Measurements from ENCODE around the gene LMTK3.
"Not testable (repeated sequence)": the region's sequence is repeated elsewhere in the genome, so short reads cannot be mapped to it uniquely, and the experiment has no call there.

LMTK3 gene

DNA sequence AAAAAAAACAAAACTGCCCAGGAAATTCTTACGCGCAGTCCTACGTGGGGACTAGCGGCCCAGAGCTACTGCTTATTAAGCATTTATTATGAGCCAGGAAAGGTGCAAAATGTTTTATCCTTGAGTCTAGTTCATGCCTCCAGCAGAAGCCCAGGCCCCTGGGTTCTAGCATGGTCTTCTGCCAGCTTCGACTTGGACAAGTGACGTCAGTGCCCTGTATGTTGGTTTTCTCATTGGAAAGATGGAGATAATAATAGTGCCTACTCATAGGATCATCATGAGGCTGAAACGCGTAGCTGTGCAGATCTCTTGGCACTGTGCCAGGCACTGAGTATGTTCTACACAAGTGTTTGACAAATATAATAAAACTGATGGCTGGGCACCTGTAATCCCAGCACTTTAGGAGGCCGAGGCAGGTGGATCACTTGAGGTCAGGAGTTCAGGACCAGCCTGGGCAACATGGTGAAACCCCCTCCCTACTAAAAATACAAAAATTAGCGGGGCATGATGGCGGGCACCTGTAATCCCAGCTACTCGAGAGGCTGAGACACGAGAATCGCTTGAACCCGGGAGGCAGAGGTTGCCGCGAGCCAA is 28.0 kb upstream of the LMTK3 start (continued):
- TF ChIP-seq TOX (CRISPR knock-in tag; IDR thresholded peaks at IDR 0.05; ENCODE audit: borderline replicate concordance) (no peak), ZNF8 (CRISPR knock-in tag; IDR thresholded peaks at IDR 0.05) (no peak), OSR1 (CRISPR knock-in tag; IDR thresholded peaks at IDR 0.05) (no peak), TCF4 (CRISPR knock-in tag; IDR thresholded peaks at IDR 0.05; ENCODE audit: borderline replicate concordance) (no peak)
- TF ChIP-seq, protein P1, sequence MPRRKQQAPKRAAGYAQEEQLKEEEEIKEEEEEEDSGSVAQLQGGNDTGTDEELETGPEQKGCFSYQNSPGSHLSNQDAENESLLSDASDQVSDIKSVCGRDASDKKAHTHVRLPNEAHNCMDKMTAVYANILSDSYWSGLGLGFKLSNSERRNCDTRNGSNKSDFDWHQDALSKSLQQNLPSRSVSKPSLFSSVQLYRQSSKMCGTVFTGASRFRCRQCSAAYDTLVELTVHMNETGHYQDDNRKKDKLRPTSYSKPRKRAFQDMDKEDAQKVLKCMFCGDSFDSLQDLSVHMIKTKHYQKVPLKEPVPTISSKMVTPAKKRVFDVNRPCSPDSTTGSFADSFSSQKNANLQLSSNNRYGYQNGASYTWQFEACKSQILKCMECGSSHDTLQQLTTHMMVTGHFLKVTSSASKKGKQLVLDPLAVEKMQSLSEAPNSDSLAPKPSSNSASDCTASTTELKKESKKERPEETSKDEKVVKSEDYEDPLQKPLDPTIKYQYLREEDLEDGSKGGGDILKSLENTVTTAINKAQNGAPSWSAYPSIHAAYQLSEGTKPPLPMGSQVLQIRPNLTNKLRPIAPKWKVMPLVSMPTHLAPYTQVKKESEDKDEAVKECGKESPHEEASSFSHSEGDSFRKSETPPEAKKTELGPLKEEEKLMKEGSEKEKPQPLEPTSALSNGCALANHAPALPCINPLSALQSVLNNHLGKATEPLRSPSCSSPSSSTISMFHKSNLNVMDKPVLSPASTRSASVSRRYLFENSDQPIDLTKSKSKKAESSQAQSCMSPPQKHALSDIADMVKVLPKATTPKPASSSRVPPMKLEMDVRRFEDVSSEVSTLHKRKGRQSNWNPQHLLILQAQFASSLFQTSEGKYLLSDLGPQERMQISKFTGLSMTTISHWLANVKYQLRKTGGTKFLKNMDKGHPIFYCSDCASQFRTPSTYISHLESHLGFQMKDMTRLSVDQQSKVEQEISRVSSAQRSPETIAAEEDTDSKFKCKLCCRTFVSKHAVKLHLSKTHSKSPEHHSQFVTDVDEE (CRISPR knock-in tag; IDR thresholded peaks at IDR 0.05), result no peak

DNA sequence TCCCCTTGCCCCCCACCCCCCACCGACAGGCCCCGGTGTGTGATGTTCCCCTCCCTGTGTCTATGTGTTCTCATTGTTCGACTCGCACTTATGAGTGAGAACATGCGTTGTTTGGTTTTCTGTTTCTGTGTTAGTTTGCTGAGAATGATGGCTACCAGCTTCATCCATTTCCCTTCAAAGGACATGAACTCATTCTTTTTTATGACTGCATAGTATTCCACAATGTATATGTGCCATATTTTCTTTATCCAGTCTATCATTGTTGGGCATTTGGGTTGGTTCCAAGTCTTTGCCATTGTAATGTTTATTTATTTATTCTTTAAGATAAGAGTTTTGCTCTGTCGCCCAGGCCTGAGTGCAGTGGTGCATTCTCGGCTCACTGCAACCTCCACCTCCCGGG is 26.4 kb upstream of the LMTK3 start:
- not testable (repeated sequence) for ATAC-seq

DNA sequence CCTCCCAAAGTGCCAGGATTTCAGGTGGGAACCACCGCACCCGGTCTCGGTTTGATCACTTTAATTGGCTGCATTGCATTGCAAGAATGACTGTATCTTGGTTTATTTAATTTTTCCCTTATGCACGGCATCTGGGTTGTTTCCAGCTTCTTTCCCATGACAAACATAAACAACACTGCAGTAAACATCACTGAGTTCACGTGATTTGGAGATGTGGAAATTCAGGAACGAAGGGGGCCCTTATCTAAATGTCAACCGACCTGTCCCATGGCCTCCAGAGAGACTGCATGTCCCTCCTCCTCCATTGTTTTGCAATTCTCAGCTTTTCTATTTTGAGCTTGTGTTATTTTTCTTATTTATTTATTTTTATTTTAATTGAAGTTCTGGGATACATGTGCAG is 25.9 kb upstream of the LMTK3 start:
- TF ChIP-seq ZFP30 (CRISPR knock-in tag; IDR thresholded peaks at IDR 0.05), result no peak
- TF ChIP-seq SNAI2 (CRISPR knock-in tag; IDR thresholded peaks at IDR 0.05), result no peak
- TF ChIP-seq ZNF565 (CRISPR knock-in tag; conservative IDR thresholded peaks at IDR 0.05; ENCODE audit: low read depth), result no peak
- no peak for TF ChIP-seq ARNTL (CRISPR knock-in tag; IDR thresholded peaks at IDR 0.05; ENCODE audit: borderline replicate concordance, low read depth)
- no peak for TF ChIP-seq ZNF8 (CRISPR knock-in tag; IDR thresholded peaks at IDR 0.05)
- TF ChIP-seq ESRRG (CRISPR knock-in tag; IDR thresholded peaks at IDR 0.05), result no peak
- no peak for TF ChIP-seq ZNF70 (CRISPR knock-in tag; IDR thresholded peaks at IDR 0.05)
- TF ChIP-seq, protein P2, sequence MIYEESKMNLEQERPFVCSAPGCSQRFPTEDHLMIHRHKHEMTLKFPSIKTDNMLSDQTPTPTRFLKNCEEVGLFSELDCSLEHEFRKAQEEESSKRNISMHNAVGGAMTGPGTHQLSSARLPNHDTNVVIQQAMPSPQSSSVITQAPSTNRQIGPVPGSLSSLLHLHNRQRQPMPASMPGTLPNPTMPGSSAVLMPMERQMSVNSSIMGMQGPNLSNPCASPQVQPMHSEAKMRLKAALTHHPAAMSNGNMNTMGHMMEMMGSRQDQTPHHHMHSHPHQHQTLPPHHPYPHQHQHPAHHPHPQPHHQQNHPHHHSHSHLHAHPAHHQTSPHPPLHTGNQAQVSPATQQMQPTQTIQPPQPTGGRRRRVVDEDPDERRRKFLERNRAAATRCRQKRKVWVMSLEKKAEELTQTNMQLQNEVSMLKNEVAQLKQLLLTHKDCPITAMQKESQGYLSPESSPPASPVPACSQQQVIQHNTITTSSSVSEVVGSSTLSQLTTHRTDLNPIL (CRISPR knock-in tag; IDR thresholded peaks at IDR 0.05; ENCODE audit: low read depth), result no peak
- TF ChIP-seq ZFP3 (CRISPR knock-in tag; IDR thresholded peaks at IDR 0.05), result no peak
- no peak for TF ChIP-seq TOX (CRISPR knock-in tag; IDR thresholded peaks at IDR 0.05; ENCODE audit: borderline replicate concordance)
- no peak for TF ChIP-seq RARB (CRISPR knock-in tag; IDR thresholded peaks at IDR 0.05)
- no peak for ATAC-seq

DNA sequence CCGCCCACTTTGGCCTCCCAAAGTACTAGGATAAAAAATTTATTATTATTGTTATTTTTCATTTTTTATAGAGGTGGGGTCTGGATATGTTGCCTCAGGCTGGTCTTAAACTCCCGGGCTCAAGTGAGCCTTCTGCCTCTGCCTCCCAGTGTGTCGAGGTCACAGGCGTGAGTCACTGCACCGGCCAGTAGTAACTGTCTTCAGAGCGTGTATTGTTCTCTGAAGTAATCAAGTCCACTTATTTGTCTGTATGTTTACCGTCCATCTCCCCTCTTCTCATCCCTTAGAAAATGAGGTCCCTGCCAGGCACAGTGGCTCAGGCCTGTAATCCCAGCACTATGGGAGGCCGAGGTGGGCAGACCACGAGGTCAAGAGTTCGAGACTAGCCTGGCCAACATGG is 22.1 kb upstream of the LMTK3 start:
- no peak for ATAC-seq
- TF ChIP-seq, protein P3, sequence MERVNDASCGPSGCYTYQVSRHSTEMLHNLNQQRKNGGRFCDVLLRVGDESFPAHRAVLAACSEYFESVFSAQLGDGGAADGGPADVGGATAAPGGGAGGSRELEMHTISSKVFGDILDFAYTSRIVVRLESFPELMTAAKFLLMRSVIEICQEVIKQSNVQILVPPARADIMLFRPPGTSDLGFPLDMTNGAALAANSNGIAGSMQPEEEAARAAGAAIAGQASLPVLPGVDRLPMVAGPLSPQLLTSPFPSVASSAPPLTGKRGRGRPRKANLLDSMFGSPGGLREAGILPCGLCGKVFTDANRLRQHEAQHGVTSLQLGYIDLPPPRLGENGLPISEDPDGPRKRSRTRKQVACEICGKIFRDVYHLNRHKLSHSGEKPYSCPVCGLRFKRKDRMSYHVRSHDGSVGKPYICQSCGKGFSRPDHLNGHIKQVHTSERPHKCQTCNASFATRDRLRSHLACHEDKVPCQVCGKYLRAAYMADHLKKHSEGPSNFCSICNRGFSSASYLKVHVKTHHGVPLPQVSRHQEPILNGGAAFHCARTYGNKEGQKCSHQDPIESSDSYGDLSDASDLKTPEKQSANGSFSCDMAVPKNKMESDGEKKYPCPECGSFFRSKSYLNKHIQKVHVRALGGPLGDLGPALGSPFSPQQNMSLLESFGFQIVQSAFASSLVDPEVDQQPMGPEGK (CRISPR knock-in tag; IDR thresholded peaks at IDR 0.05; ENCODE audit: borderline replicate concordance), result no peak
- TF ChIP-seq, protein P4, sequence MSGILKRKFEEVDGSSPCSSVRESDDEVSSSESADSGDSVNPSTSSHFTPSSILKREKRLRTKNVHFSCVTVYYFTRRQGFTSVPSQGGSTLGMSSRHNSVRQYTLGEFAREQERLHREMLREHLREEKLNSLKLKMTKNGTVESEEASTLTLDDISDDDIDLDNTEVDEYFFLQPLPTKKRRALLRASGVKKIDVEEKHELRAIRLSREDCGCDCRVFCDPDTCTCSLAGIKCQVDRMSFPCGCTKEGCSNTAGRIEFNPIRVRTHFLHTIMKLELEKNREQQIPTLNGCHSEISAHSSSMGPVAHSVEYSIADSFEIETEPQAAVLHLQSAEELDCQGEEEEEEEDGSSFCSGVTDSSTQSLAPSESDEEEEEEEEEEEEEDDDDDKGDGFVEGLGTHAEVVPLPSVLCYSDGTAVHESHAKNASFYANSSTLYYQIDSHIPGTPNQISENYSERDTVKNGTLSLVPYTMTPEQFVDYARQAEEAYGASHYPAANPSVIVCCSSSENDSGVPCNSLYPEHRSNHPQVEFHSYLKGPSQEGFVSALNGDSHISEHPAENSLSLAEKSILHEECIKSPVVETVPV (CRISPR knock-in tag; IDR thresholded peaks at IDR 0.05), result no peak
- TF ChIP-seq RARB (CRISPR knock-in tag; IDR thresholded peaks at IDR 0.05), result no peak
- TF ChIP-seq CSDC2 (CRISPR knock-in tag; IDR thresholded peaks at IDR 0.05), result no peak
- TF ChIP-seq PPARA (CRISPR knock-in tag; IDR thresholded peaks at IDR 0.05; ENCODE audit: borderline replicate concordance), result no peak
- TF ChIP-seq, protein P1 (CRISPR knock-in tag; IDR thresholded peaks at IDR 0.05), result no peak
- TF ChIP-seq SNAI2 (CRISPR knock-in tag; IDR thresholded peaks at IDR 0.05), result no peak
- TF ChIP-seq, protein P2 (CRISPR knock-in tag; IDR thresholded peaks at IDR 0.05; ENCODE audit: low read depth), result no peak
- TF ChIP-seq, protein P5, sequence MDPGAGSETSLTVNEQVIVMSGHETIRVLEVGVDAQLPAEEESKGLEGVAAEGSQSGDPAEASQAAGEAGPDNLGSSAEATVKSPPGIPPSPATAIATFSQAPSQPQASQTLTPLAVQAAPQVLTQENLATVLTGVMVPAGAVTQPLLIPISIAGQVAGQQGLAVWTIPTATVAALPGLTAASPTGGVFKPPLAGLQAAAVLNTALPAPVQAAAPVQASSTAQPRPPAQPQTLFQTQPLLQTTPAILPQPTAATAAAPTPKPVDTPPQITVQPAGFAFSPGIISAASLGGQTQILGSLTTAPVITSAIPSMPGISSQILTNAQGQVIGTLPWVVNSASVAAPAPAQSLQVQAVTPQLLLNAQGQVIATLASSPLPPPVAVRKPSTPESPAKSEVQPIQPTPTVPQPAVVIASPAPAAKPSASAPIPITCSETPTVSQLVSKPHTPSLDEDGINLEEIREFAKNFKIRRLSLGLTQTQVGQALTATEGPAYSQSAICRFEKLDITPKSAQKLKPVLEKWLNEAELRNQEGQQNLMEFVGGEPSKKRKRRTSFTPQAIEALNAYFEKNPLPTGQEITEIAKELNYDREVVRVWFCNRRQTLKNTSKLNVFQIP (CRISPR knock-in tag; IDR thresholded peaks at IDR 0.05; ENCODE audit: borderline replicate concordance, low read depth), result no peak
- TF ChIP-seq ZNF565 (CRISPR knock-in tag; conservative IDR thresholded peaks at IDR 0.05; ENCODE audit: low read depth), result no peak
- TF ChIP-seq ZFP3 (CRISPR knock-in tag; IDR thresholded peaks at IDR 0.05), result no peak
- no peak for TF ChIP-seq ESRRG (CRISPR knock-in tag; IDR thresholded peaks at IDR 0.05)
- TF ChIP-seq ISL1 (CRISPR knock-in tag; IDR thresholded peaks at IDR 0.05), result no peak
- no peak for TF ChIP-seq ZNF70 (CRISPR knock-in tag; IDR thresholded peaks at IDR 0.05)
- TF ChIP-seq ARNTL (CRISPR knock-in tag; IDR thresholded peaks at IDR 0.05; ENCODE audit: borderline replicate concordance, low read depth), result no peak
- no peak for TF ChIP-seq OSR1 (CRISPR knock-in tag; IDR thresholded peaks at IDR 0.05)
- TF ChIP-seq TCF4 (CRISPR knock-in tag; IDR thresholded peaks at IDR 0.05; ENCODE audit: borderline replicate concordance), result no peak
- no peak for TF ChIP-seq ZC3H10 (CRISPR knock-in tag; IDR thresholded peaks at IDR 0.05)
- no peak for TF ChIP-seq ZFP30 (CRISPR knock-in tag; IDR thresholded peaks at IDR 0.05)

Measured in SK-N-SH treated with all-trans-retinoic acid at 6 μM for 48 hours (cell line).